ENCODE results near the gene ZSWIM3.
"Not testable (repeated sequence)": the region's sequence is repeated elsewhere in the genome, so short reads cannot be mapped to it uniquely, and the experiment has no call there.

Gene ZSWIM3

GRCh38 chr20:45827030-45827652 is 30.3 kb upstream of the ZSWIM3 start, which contains the start of gene TNNC2:
Gene TNNC2, minus strand, starts transcription at chr20:45827312. Its CDS starts 64 bp downstream, at chr20:45827248.
- H3K9ac ChIP-seq (ENCODE audit: low read length): no peak within 1 kb of the TSS
- no peaks in the 10 kb centered on the region for H3K36me3 ChIP-seq (replicated peaks; ENCODE audit: low read depth, low read length)
- no peak within 1 kb of the TSS for H3K4me2 ChIP-seq (ENCODE audit: low read length)
- no peak within 1 kb of the TSS for H3K27ac ChIP-seq (ENCODE audit: low read length)
- no peak within 1 kb of the TSS for H2AFZ ChIP-seq (ENCODE audit: low read depth, low read length)
- H3K9me3 ChIP-seq (ENCODE audit: insufficient read depth, low read length): no peaks in the 10 kb centered on the region
- TF ChIP-seq EZH2phosphoT487 (IDR thresholded peaks at IDR 0.05; ENCODE audit: low read depth) (no peak), CTCF (IDR thresholded peaks at IDR 0.05; ENCODE audit: low read depth, low read length) (no peak)
- H3K4me1 ChIP-seq (ENCODE audit: low read length): no peaks in the 10 kb centered on the region
- no peaks in the 10 kb centered on the region for H4K20me1 ChIP-seq (ENCODE audit: insufficient read depth, low read length)
- no peaks in the 10 kb centered on the region for H3K79me2 ChIP-seq (ENCODE audit: low read length)
- no peak within 1 kb of the TSS for H3K4me3 ChIP-seq (ENCODE audit: low read length)
- H3K27me3 ChIP-seq (ENCODE audit: low read depth, low read length): peaks cover 13% of the 10 kb centered on the region

- TF ChIP-seq EZH2phosphoT487 (IDR thresholded peaks at IDR 0.05; ENCODE audit: low read depth) (no peak), CTCF (IDR thresholded peaks at IDR 0.05; ENCODE audit: low read depth, low read length) (no peak)
- no peak overlapping the region for H3K9ac ChIP-seq (ENCODE audit: low read length)
- no peak overlapping the region for H3K4me2 ChIP-seq (ENCODE audit: low read length)
- no peak overlapping the region for H2AFZ ChIP-seq (ENCODE audit: low read depth, low read length)
- H3K4me3 ChIP-seq (ENCODE audit: low read length): no peak overlapping the region
- H3K27ac ChIP-seq (ENCODE audit: low read length): no peak overlapping the region
- H4K20me1 ChIP-seq (ENCODE audit: insufficient read depth, low read length): no peaks in the 10 kb centered on the region
- no peaks in the 10 kb centered on the region for H3K9me3 ChIP-seq (ENCODE audit: insufficient read depth, low read length)
- H3K27me3 ChIP-seq (ENCODE audit: low read depth, low read length): peaks cover 19% of the 10 kb centered on the region
- H3K79me2 ChIP-seq (ENCODE audit: low read length): no peaks in the 10 kb centered on the region
- no peaks in the 10 kb centered on the region for H3K36me3 ChIP-seq (replicated peaks; ENCODE audit: low read depth, low read length)
- no peaks in the 10 kb centered on the region for H3K4me1 ChIP-seq (ENCODE audit: low read length)
Measured at GRCh38 chr20:45827712-45828111, 29.7 kb upstream of the ZSWIM3 start.

GRCh38 chr20:45828589-45828988 is 28.8 kb upstream of the ZSWIM3 start:
- Histone ChIP-seq H3K27me3 (ENCODE audit: low read depth, low read length) (peaks cover 14% of the 10 kb centered on the region), H3K27ac (ENCODE audit: low read length) (no peak overlapping the region), H4K20me1 (ENCODE audit: insufficient read depth, low read length) (no peaks in the 10 kb centered on the region), H2AFZ (ENCODE audit: low read depth, low read length) (no peak overlapping the region), H3K4me3 (ENCODE audit: low read length) (no peak overlapping the region), H3K9me3 (ENCODE audit: insufficient read depth, low read length) (no peaks in the 10 kb centered on the region), H3K79me2 (ENCODE audit: low read length) (no peaks in the 10 kb centered on the region), H3K9ac (ENCODE audit: low read length) (no peak overlapping the region), H3K4me2 (ENCODE audit: low read length) (no peak overlapping the region), H3K36me3 (replicated peaks; ENCODE audit: low read depth, low read length) (no peaks in the 10 kb centered on the region), H3K4me1 (ENCODE audit: low read length) (peaks cover 4% of the 10 kb centered on the region; the same call in 1 of the 2 replicates)
- TF ChIP-seq EZH2phosphoT487 (IDR thresholded peaks at IDR 0.05; ENCODE audit: low read depth): no peak
- TF ChIP-seq CTCF (IDR thresholded peaks at IDR 0.05; ENCODE audit: low read depth, low read length): no peak

- H3K79me2 ChIP-seq (ENCODE audit: low read length); H3K9ac ChIP-seq (ENCODE audit: low read length); H3K27ac ChIP-seq (ENCODE audit: low read length); H2AFZ ChIP-seq (ENCODE audit: low read depth, low read length); H3K4me3 ChIP-seq (ENCODE audit: low read length); H4K20me1 ChIP-seq (ENCODE audit: insufficient read depth, low read length); H3K4me1 ChIP-seq (ENCODE audit: low read length); H3K36me3 ChIP-seq (replicated peaks; ENCODE audit: low read depth, low read length); H3K4me2 ChIP-seq (ENCODE audit: low read length); H3K9me3 ChIP-seq (ENCODE audit: insufficient read depth, low read length): not testable (repeated sequence)
- H3K27me3 ChIP-seq (ENCODE audit: low read depth, low read length): peaks cover 14% of the 10 kb centered on the region
Measured at GRCh38 chr20:45829673-45830106, 27.7 kb upstream of the ZSWIM3 start.

All from OCI-LY3 (cell line).